ENCODE data around the gene PIBF1.
A peak's percentile ranks its signal among the peaks of the same experiment; 100 is the strongest.
"Not testable (repeated sequence)": the region's sequence is repeated elsewhere in the genome, so short reads cannot be mapped to it uniquely, and the experiment has no call there.

PIBF1 gene

DNA sequence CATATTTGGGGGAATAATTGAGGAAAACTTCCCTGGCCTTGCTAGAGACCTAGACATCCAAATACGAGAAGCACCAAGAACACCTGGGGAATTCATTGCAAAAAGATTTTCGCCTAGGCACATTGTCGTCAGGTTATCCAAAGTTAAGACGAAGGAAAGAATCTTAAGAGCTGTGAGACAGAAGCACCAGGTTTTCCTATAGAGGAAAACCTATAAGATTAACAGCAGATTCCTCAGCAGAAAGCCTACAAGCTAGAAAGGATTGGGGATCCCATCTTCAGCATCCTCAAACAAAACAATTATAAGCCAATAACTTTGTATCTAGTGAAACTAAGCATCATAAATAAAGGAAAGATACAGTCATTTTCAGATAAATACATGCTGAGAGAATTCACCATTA lies 114.9 kb downstream of the PIBF1 start:
- DNase-seq (ENCODE audit: low read depth in 2 of 2), result no peak

DNA sequence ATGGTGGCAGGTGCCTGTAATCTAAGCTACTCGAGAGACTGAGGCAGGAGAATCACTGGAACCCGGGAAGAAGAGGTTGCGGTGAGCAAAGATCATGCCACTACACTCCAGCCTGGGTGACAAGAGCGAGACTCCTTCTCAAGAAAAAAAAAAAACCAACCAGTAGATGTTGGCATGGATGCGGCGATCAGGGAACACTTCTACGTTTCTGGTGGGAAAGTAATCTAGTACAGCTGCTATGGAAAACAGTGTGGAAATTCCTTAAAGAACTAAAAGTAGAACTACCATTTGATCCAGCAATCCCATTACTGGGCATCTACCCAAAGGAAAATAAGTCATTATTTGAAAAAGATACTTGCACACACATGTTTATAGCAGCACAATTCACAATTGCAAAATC lies 119.6 kb downstream of the PIBF1 start:
- not testable (repeated sequence) for DNase-seq (ENCODE audit: low read depth in 2 of 2)

DNA sequence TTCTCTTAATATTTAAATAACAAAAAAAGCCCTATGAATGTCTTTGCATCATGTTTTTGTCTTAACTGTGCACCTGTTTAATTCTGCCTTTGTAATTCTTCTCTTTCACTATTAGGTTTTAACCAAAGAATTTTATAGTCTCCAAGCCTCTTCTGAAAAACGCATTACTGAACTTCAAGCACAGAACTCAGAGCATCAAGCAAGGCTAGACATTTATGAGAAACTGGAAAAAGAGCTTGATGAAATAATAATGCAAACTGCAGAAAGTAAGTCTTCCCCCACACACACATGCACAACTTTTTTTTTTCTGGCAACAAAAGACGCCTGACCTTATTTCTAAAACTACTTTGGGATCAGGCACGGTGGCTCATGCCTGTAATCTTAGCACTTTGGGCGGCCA lies 126.5 kb downstream of the PIBF1 start:
- no peak for DNase-seq (ENCODE audit: low read depth in 2 of 2)

GRCh38 chr13:72911981-72912380 lies 130.0 kb downstream of the PIBF1 start:
- DNase-seq (ENCODE audit: low read depth in 2 of 2), result no peak

GRCh38 chr13:72920097-72920496 lies 138.2 kb downstream of the PIBF1 start:
- DNase-seq (ENCODE audit: low read depth in 2 of 2), result no peak

GRCh38 chr13:72931311-72931710 lies 149.4 kb downstream of the PIBF1 start:
- DNase-seq (ENCODE audit: low read depth in 2 of 2), result no peak

DNA sequence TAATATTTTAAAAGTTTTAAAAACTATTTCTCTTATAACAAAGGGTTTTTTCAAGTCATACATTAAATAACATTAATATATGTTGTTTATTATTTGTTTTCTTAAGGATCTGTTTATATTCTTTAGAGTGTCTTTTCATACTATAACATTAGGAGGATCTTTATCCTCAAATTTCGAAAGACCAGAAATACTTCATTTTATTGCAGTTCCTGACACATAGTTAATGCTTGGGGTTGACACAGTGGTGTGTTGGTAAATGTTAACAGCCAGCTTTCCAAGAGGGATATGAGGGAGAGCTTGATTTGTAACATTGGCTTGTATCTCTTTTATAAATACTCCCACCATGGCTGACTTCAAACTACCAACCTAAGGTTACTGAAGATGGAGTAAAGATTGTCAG lies 150.3 kb downstream of the PIBF1 start:
- DNase-seq (ENCODE audit: low read depth in 2 of 2), result no peak

GRCh38 chr13:72946267-72946666 lies 164.3 kb downstream of the PIBF1 start:
- DNase-seq (ENCODE audit: low read depth in 2 of 2), result not testable (repeated sequence)

GRCh38 chr13:72952529-72953141 lies 170.7 kb downstream of the PIBF1 start:
- no peak for DNase-seq (ENCODE audit: low read depth in 2 of 2)

GRCh38 chr13:72953391-72953965 lies 171.5 kb downstream of the PIBF1 start:
- no peak for DNase-seq (ENCODE audit: low read depth in 2 of 2)

GRCh38 chr13:72959643-72960042 lies 177.7 kb downstream of the PIBF1 start:
- no peak for DNase-seq (ENCODE audit: low read depth in 2 of 2)

DNA sequence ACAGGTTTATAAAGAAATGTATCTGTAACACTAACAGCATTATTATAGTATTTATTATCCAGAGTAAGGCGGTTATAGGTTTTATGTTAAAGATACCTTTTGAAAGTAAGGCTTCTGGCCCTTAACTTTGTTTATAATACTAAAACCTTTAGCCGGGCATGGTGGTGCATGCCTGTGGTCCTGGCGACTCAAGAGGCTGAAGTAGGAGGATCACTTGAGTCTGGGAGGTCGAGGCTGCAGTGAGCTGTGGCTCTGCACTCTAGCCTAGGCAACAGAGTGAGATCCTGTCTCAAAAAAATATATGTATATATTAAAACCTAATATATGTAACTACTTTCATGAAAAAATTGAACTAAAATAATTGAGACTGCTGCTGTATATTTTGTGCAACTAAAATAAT lies 178.2 kb downstream of the PIBF1 start:
- DNase-seq (ENCODE audit: low read depth in 2 of 2), result no peak

GRCh38 chr13:72960541-72960940 lies 178.6 kb downstream of the PIBF1 start:
- DNase-seq (ENCODE audit: low read depth in 2 of 2), result no peak

DNA sequence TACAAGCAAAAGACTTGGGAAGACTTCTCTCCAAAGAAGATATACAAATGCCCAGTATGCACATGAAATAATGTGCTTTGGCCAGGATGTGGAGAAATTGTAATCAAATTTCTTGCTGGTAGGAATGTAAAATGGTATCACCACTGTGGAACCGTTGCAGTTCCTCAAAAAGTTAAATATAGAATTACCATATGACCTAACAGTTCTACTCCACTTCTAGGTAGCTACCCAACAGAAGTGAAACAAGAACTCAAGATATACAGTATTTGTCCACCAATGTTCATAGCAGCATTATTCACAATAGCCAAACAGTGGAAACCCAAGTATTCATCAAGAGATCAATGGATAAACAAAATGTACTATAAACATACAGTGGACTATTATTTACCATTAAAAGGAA lies 181.8 kb downstream of the PIBF1 start:
- no peak for DNase-seq (ENCODE audit: low read depth in 2 of 2)

DNA sequence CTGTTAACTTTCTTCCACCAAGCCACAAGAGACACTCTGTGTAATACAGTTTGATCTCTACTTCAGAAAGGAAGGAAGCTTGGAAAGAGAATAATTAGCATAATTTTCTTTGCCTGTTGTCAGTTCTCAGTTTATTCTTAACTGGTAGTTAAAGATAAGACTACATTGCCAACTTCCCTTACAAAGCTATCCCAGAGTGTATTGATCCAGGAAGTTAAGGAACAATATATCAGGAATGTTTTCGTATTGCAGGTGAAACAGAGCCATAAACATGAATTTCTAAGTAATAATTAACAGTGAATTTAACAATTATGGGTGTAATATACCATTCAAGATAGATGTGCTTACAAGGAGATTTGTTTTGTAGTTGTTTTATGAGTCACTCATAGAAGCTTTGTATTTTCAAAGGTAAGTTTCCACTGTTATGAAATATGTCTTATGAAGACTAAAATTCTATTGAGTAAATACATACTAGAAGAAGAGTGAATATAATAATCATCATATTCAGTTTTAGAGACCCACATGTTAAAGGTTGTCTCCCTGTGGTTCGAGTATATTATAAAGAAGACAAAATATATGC lies 188.5 kb downstream of the PIBF1 start:
- no peak for DNase-seq (ENCODE audit: low read depth in 2 of 2)

DNA sequence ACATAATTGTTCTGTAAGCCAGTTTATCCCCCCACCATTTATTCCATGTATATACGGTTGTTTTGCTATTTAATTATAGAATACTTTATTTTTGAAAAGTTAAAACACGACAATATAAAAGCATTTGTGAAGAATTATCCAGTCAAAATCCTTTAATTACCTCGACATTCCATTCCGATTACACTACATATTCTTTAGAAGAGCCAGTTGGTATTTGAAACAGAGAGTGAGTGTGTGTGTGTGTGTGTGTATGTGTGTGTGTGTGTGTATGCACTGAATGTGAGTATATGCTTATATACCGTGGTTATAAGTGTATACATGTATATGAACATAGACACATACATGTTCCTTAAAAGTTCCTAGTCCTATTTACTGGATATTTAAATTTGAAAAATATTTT lies 189.0 kb downstream of the PIBF1 start:
- DNase-seq (ENCODE audit: low read depth in 2 of 2), result peak; percentile 12 to 23

DNA sequence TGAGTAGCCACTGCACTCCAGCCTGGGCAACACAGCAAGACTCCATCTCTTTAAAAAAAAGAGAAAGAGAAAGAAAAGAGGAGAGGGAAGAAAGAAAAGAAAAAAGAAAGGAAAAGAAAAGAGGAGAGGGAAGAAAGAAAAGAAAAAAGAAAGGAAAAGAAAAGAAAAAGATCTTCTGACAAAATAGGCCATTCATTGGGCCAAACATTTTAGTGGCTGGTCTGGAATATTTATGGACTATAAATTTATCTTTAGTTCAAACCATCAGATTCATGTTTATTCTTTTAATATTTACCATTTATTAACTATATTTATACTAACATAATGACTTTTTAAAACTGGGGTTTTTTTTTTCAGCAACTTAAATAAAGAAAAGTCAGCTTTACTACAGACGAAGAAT lies 191.3 kb downstream of the PIBF1 start:
- DNase-seq (ENCODE audit: low read depth in 2 of 2), result no peak

- peak; percentile 37 to 45 for DNase-seq (ENCODE audit: low read depth in 2 of 2)
Measured at GRCh38 chr13:72983085-72983768, 201.3 kb downstream of the PIBF1 start.

- no peak for DNase-seq (ENCODE audit: low read depth in 2 of 2)
Measured at GRCh38 chr13:72985610-72986009, 203.7 kb downstream of the PIBF1 start.

GRCh38 chr13:72986197-72986596 lies 204.3 kb downstream of the PIBF1 start:
- no peak for DNase-seq (ENCODE audit: low read depth in 2 of 2)

DNA sequence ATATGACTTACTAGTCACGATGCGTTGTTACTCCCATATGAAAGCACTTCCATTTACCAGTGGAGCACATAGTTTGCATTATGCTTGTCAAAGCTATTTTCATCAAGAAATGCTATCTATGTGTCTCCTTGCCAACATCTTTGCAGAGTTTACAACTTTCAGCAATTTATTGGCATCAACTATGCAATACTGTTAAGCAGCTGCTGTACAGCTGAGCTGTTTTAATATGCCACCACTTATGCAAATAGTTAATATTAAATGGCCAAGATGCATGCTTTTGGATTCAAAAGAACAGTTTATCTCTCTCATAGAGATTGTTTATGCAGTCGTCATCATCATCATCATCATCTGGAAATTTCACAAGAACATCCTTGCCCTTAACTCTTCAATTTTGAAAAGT lies 209.0 kb downstream of the PIBF1 start:
- no peak for DNase-seq (ENCODE audit: low read depth in 2 of 2)

DNA sequence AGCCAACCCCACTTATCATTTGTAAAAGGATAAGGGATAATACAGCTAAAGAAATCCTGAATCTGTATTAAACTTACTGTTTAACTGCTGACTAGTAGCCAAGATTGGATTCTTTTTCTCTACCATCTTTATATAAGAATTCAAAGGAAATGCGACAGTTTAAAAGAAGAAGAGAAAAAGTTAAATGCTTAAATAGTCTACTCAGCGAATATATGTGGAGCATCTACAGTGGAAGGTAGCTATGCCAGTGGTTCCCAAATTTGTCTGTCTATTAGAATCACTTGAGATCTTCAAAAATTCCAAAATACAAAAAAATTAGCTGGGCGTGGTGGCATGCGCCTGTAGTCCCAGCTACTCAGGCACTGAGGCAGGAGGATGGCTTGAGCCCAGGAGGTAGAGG lies 216.1 kb downstream of the PIBF1 start:
- no peak for DNase-seq (ENCODE audit: low read depth in 2 of 2)

All from fibroblast of skin of left quadriceps (primary cell).